Stimulated activated CD8-positive, alpha-beta memory T cell treated with anti-CD3 and anti-CD28 coated beads, Interleukin-2, amount 100 ng/mL, for 1 hour (primary cell): Measurements from ENCODE around the gene OXCT1.
"Not testable (repeated sequence)": the region's sequence is repeated elsewhere in the genome, so short reads cannot be mapped to it uniquely, and the experiment has no call there.

Experiments used
- DNase-seq, 2 donors: peaks; one replicate each; pipeline ENCODE4 v3.0.0-alpha.2; 2020; ENCODE audit warnings: low read depth in 2 of 2

OXCT1 gene

GRCh38 chr5:41773799-41774198, 96.4 kb downstream of the OXCT1 start:
- DNase-seq = no peak

- no peak for DNase-seq
These were observed 97.3 kb downstream of the OXCT1 start for GRCh38 chr5:41772785-41773442.

GRCh38 chr5:41772056-41772455, 98.2 kb downstream of the OXCT1 start:
- no peak for DNase-seq

GRCh38 chr5:41770799-41771198, 99.4 kb downstream of the OXCT1 start:
- no peak for DNase-seq

GRCh38 chr5:41768692-41769091, 101.5 kb downstream of the OXCT1 start:
- no peak for DNase-seq

- no peak for DNase-seq
These were observed 105.6 kb downstream of the OXCT1 start for GRCh38 chr5:41764650-41765049.

- DNase-seq = no peak
These were observed 106.7 kb downstream of the OXCT1 start for GRCh38 chr5:41763574-41763973.

- DNase-seq = no peak
These were observed 107.1 kb downstream of the OXCT1 start for GRCh38 chr5:41763081-41763480.

- no peak for DNase-seq
These were observed 107.8 kb downstream of the OXCT1 start for GRCh38 chr5:41762426-41762825.

- no peak for DNase-seq
These were observed 108.6 kb downstream of the OXCT1 start for GRCh38 chr5:41761663-41762062.

GRCh38 chr5:41755705-41756104, 114.5 kb downstream of the OXCT1 start:
- DNase-seq = no peak

GRCh38 chr5:41754857-41755256, 115.4 kb downstream of the OXCT1 start:
- no peak for DNase-seq

GRCh38 chr5:41751867-41752266, 118.4 kb downstream of the OXCT1 start:
- DNase-seq = no peak

- no peak for DNase-seq
These were observed 121.6 kb downstream of the OXCT1 start for GRCh38 chr5:41748631-41749030.

- DNase-seq = no peak
These were observed 122.5 kb downstream of the OXCT1 start for GRCh38 chr5:41747708-41748107.

- no peak for DNase-seq
These were observed 122.9 kb downstream of the OXCT1 start for GRCh38 chr5:41747301-41747700.

- not testable (repeated sequence) for DNase-seq
These were observed 127.6 kb downstream of the OXCT1 start for GRCh38 chr5:41742608-41743007.

GRCh38 chr5:41738710-41739354, 131.4 kb downstream of the OXCT1 start:
- DNase-seq = no peak

GRCh38 chr5:41736641-41737040, 133.6 kb downstream of the OXCT1 start:
- DNase-seq = no peak

GRCh38 chr5:41735213-41735612, 135.0 kb downstream of the OXCT1 start:
- no peak for DNase-seq

GRCh38 chr5:41729381-41729780, 140.8 kb downstream of the OXCT1 start:
- DNase-seq = not testable (repeated sequence)

GRCh38 chr5:41728281-41728680, 141.9 kb downstream of the OXCT1 start:
- no peak for DNase-seq

- no peak for DNase-seq
These were observed 147.8 kb downstream of the OXCT1 start for GRCh38 chr5:41722359-41722950.
